Measurements from ENCODE around the gene PTPRF.

GRCh38 chr1:43533584-43533983 lies 2.9 kb downstream of the PTPRF start:
- TF ChIP-seq GATA2 (IDR thresholded peaks at IDR 0.05; ENCODE audit: low read depth, low read length) (no peak), GATA3 (IDR thresholded peaks at IDR 0.05; ENCODE audit: low read depth, low read length) (no peak)

Measured in SH-SY5Y (cell line).